Endothelial cell of umbilical vein (primary cell): Measurements from ENCODE around the gene TAS1R3.

ENCODE experiments used
- EZH2 ChIP-seq: IDR thresholded peaks from 2 replicates; pipeline ENCODE4 v1.6.1; 2012; ENCODE audit warnings: borderline replicate concordance, low read depth, mild to moderate bottlenecking, moderate library complexity, low read length, inconsistent platforms; ENCODE audit not compliant: severe bottlenecking
- GATA2 ChIP-seq: IDR thresholded peaks from 2 replicates; pipeline ENCODE4 v1.7.0; 2011; ENCODE audit warnings: low read depth, mild to moderate bottlenecking, moderate library complexity, mixed read lengths, low read length; ENCODE audit not compliant: insufficient read length, insufficient read depth
- POLR2A ChIP-seq: IDR thresholded peaks from 2 replicates; pipeline ENCODE4 v1.6.1; 2012; ENCODE audit warnings: low read depth, mild to moderate bottlenecking, control low read depth, low read length
- TF ChIP-seq, protein P1 (sequence below), 2 donors: IDR thresholded peaks; 1 replicate in 1 of 2; 2 replicates in 1 of 2; pipeline ENCODE4 v1.5.1; 2011; ENCODE audit warnings: low read length in 2 of 2, mild to moderate bottlenecking in 2 of 2, moderate library complexity in 2 of 2, control low read depth in 1 of 2, inconsistent platforms in 1 of 2, low read depth in 1 of 2; ENCODE audit not compliant: insufficient read depth in 1 of 2; ENCODE audit errors: extremely low read depth in 1 of 2

DNA sequence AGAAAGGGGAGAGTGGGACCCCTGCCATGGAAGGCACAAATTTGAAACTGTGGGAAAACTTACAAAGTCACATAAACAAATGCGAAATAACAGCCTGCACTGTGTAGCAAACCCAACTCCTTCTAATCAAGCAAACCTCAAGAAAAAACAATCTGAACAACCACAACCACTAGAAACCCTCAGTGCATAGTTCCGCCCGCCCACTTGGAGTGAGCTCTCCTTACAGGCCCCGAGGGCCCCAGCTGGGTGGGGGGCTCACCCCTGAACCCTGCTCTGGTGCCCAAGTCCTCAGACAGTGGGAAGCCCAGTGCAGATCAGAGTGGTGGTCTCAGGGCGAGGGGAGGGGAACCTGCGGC is 28.2 kb downstream of the TAS1R3 start:
- TF ChIP-seq POLR2A (no peak), GATA2 (no peak), EZH2 (no peak)
- TF ChIP-seq, protein P1, sequence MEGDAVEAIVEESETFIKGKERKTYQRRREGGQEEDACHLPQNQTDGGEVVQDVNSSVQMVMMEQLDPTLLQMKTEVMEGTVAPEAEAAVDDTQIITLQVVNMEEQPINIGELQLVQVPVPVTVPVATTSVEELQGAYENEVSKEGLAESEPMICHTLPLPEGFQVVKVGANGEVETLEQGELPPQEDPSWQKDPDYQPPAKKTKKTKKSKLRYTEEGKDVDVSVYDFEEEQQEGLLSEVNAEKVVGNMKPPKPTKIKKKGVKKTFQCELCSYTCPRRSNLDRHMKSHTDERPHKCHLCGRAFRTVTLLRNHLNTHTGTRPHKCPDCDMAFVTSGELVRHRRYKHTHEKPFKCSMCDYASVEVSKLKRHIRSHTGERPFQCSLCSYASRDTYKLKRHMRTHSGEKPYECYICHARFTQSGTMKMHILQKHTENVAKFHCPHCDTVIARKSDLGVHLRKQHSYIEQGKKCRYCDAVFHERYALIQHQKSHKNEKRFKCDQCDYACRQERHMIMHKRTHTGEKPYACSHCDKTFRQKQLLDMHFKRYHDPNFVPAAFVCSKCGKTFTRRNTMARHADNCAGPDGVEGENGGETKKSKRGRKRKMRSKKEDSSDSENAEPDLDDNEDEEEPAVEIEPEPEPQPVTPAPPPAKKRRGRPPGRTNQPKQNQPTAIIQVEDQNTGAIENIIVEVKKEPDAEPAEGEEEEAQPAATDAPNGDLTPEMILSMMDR (IDR thresholded peaks at IDR 0.05; ENCODE audit: extremely low read depth in 1 of 2, insufficient read depth in 1 of 2, low read depth in 1 of 2, low read length in 2 of 2) = no peak
